Measurements from ENCODE around the gene IWS1.
"Not testable (repeated sequence)": the region's sequence is repeated elsewhere in the genome, so short reads cannot be mapped to it uniquely, and the experiment has no call there.

IWS1 gene

DNA sequence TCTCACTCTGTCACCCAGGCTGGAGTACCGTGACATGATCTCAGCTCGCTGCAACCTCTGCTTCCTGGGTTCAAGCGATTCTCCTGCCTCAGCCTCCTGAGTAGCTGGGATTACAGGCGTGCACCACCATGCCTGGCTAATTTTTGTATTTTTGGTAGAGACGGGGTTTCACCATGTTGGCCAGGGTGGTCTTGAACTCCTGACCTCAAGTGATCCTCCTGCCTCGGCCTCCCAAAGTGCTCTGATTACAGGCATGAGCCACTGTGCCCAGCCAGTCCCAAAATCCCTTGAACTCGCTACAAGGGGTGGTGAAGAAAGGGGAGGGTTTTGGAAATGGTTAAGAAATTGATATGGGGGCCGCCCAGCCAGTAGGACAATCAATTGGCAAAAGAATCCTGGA, 73.9 kb downstream of the IWS1 start:
- CTCF ChIA-PET = interaction anchor here (1.0 to 2.8 kb wide), 5 partner anchors 19 to 128 kb away, joined by 3 to 14 read pairs (median 5); no protein-coding TSS in a partner anchor
- H3K27ac ChIP-seq (ENCODE audit: insufficient read depth in 1 of 2, low read depth in 1 of 2, low read length in 2 of 2, poor library complexity in 1 of 2, severe bottlenecking in 2 of 2); H3K4me3 ChIP-seq (ENCODE audit: control insufficient read depth in 1 of 7, extremely low read depth in 1 of 7, insufficient read depth in 4 of 7, low read depth in 2 of 7, low read length in 6 of 7); DNase-seq; H3K36me3 ChIP-seq (ENCODE audit: control insufficient read depth in 4 of 4, insufficient read depth in 4 of 4, low read length in 3 of 4); H3K9me3 ChIP-seq (ENCODE audit: control extremely low read depth in 1 of 5, control insufficient read depth in 4 of 5, insufficient read depth in 2 of 5, low read depth in 1 of 5, low read length in 4 of 5); POLR2A ChIA-PET; H3K4me1 ChIP-seq (ENCODE audit: control extremely low read depth in 1 of 4, control insufficient read depth in 4 of 4, insufficient read depth in 4 of 4, low read length in 3 of 4); H3K27me3 ChIP-seq (replicated peaks in 2 of 5; ENCODE audit: control insufficient read depth in 4 of 5, insufficient read depth in 5 of 5, low read length in 4 of 5): not testable (repeated sequence)
- WGBS (ENCODE audit: insufficient coverage) = 96% methylated on average over 4 of the region's 8 CpGs

DNA sequence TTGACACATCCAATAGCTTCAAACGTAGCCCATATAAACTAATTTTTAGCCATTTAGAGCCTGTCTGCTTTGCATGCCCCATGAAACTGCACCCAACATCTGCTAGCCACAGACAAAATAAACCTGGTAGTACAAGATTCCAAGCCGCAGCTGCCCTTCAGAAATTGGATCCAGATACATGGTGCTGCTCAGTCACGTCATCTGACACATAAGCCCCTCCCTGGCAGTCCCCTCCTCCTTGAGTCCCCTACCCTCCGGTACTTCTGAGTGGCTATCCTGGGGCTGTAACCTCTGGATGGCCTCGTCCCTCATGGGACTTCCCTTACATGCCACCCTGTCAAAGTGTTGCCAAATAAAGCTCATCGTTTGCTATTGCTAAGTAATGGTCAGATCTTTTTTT, 74.3 kb downstream of the IWS1 start:
- Histone ChIP-seq H3K4me3 (ENCODE audit: control insufficient read depth in 1 of 7, extremely low read depth in 1 of 7, insufficient read depth in 4 of 7, low read depth in 2 of 7, low read length in 6 of 7) (no peak overlapping the region), H3K27ac (ENCODE audit: insufficient read depth in 1 of 2, low read depth in 1 of 2, low read length in 2 of 2, poor library complexity in 1 of 2, severe bottlenecking in 2 of 2) (no peak overlapping the region), H3K9me3 (ENCODE audit: control extremely low read depth in 1 of 5, control insufficient read depth in 4 of 5, insufficient read depth in 2 of 5, low read depth in 1 of 5, low read length in 4 of 5) (no peaks in the 10 kb centered on the region), H3K27me3 (replicated peaks in 2 of 5; ENCODE audit: control insufficient read depth in 4 of 5, insufficient read depth in 5 of 5, low read length in 4 of 5) (no peaks in the 10 kb centered on the region), H3K36me3 (ENCODE audit: control insufficient read depth in 4 of 4, insufficient read depth in 4 of 4, low read length in 3 of 4) (no peaks in the 10 kb centered on the region), H3K4me1 (ENCODE audit: control extremely low read depth in 1 of 4, control insufficient read depth in 4 of 4, insufficient read depth in 4 of 4, low read length in 3 of 4) (no peaks in the 10 kb centered on the region)
- CTCF ChIA-PET = interaction anchor here (1.0 to 2.8 kb wide), 5 partner anchors 28 to 128 kb away, joined by 3 to 14 read pairs (median 5); no protein-coding TSS in a partner anchor
- POLR2A ChIA-PET = no interaction called here
- whole genome bisulfite sequencing (ENCODE audit: insufficient coverage) = 95% methylated on average over 6 of the region's 6 CpGs
- no peak for DNase-seq

DNA sequence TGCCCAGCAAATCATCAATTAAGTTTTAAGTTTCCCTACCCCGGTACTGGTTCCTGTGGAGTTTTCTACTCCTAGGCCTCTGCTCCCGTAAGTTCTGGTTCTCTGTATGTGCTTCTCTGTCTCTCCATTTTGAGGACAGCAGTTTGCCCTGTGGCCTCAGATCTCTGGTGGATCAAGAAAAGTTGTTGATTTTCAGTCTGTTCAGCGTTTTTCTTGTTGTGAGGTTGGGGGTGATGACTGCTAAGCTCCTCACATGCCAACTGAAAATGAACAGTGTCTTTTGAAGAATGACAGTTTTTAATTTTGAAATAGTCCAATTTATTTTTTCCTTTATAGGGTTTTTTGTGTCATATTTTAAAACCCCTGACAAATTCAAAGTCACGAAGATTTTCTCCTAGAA, 76.4 kb downstream of the IWS1 start:
- H3K27me3 ChIP-seq (replicated peaks in 2 of 5; ENCODE audit: control insufficient read depth in 4 of 5, insufficient read depth in 5 of 5, low read length in 4 of 5) = no peaks in the 10 kb centered on the region
- no peaks in the 10 kb centered on the region for H3K36me3 ChIP-seq (ENCODE audit: control insufficient read depth in 4 of 4, insufficient read depth in 4 of 4, low read length in 3 of 4)
- ChIA-PET POLR2A (no interaction called here), CTCF (interaction anchor here (1.3 to 2.5 kb wide), 2 partner anchors 27 to 30 kb away, joined by 6 read pairs; no protein-coding TSS in a partner anchor)
- peaks cover 0 to 1% (median 0%) of the 10 kb centered on the region in 5 experiments for H3K9me3 ChIP-seq (ENCODE audit: control extremely low read depth in 1 of 5, control insufficient read depth in 4 of 5, insufficient read depth in 2 of 5, low read depth in 1 of 5, low read length in 4 of 5)
- H3K4me3 ChIP-seq (ENCODE audit: control insufficient read depth in 1 of 7, extremely low read depth in 1 of 7, insufficient read depth in 4 of 7, low read depth in 2 of 7, low read length in 6 of 7) = no peak overlapping the region
- H3K4me1 ChIP-seq (ENCODE audit: control extremely low read depth in 1 of 4, control insufficient read depth in 4 of 4, insufficient read depth in 4 of 4, low read length in 3 of 4) = no peaks in the 10 kb centered on the region
- WGBS (ENCODE audit: insufficient coverage) = 95% methylated on average over 2 of the region's 4 CpGs
- no peak overlapping the region for H3K27ac ChIP-seq (ENCODE audit: insufficient read depth in 1 of 2, low read depth in 1 of 2, low read length in 2 of 2, poor library complexity in 1 of 2, severe bottlenecking in 2 of 2)
- DNase-seq = no peak

DNA sequence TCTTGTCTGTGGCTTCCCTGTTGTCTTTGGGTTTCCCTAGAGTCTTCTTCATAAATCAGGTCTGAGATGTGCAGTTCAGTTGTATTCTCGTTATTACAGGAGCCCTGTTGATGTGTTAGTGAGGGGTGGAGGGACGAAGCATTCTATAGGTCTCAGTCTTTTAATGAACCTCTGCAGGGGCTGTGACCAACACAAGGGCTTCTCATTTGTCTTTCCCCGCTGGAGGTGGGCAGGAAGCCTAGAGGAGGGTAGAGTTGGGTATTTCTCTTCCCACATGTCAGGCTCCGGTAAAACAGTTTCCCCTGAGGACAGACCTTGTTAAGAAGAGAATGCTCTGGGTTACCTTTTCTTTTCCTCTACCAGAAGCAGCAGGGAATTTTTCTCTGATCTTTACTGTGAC, 76.9 kb downstream of the IWS1 start:
- POLR2A ChIA-PET = no interaction called here
- no peak for DNase-seq
- no peaks in the 10 kb centered on the region for H3K36me3 ChIP-seq (ENCODE audit: control insufficient read depth in 4 of 4, insufficient read depth in 4 of 4, low read length in 3 of 4)
- CTCF ChIA-PET = no interaction called here
- no peak overlapping the region for H3K27ac ChIP-seq (ENCODE audit: insufficient read depth in 1 of 2, low read depth in 1 of 2, low read length in 2 of 2, poor library complexity in 1 of 2, severe bottlenecking in 2 of 2)
- H3K4me1 ChIP-seq (ENCODE audit: control extremely low read depth in 1 of 4, control insufficient read depth in 4 of 4, insufficient read depth in 4 of 4, low read length in 3 of 4) = no peaks in the 10 kb centered on the region
- H3K4me3 ChIP-seq (ENCODE audit: control insufficient read depth in 1 of 7, extremely low read depth in 1 of 7, insufficient read depth in 4 of 7, low read depth in 2 of 7, low read length in 6 of 7) = no peak overlapping the region
- 100% methylated on average over 1 of the region's 4 CpGs for WGBS (ENCODE audit: insufficient coverage)
- peaks cover 0 to 4% (median 4%) of the 10 kb centered on the region in 5 experiments for H3K9me3 ChIP-seq (ENCODE audit: control extremely low read depth in 1 of 5, control insufficient read depth in 4 of 5, insufficient read depth in 2 of 5, low read depth in 1 of 5, low read length in 4 of 5)
- no peaks in the 10 kb centered on the region for H3K27me3 ChIP-seq (replicated peaks in 2 of 5; ENCODE audit: control insufficient read depth in 4 of 5, insufficient read depth in 5 of 5, low read length in 4 of 5)

DNA sequence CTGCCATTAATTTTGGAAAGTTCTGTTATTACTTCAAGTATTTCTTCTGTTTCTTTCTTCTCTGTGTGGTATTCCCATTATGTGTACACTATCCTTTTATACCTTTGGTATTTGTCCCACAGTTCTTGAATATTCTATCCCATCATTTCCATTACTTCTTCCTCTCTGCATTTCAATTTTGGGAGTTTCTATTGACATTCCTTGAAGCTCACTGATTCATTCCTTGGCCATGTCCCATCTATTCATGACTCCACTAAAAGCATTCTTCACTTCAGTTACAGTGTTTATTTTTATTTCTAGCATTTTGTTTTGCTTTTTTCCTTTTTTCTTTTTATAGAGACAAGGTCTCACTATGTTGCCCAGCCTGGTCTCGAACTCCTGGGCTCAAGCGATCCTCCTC, 77.8 kb downstream of the IWS1 start:
- Histone ChIP-seq H3K27me3 (replicated peaks in 2 of 5; ENCODE audit: control insufficient read depth in 4 of 5, insufficient read depth in 5 of 5, low read length in 4 of 5) (no peaks in the 10 kb centered on the region), H3K4me3 (ENCODE audit: control insufficient read depth in 1 of 7, extremely low read depth in 1 of 7, insufficient read depth in 4 of 7, low read depth in 2 of 7, low read length in 6 of 7) (no peak overlapping the region), H3K9me3 (ENCODE audit: control extremely low read depth in 1 of 5, control insufficient read depth in 4 of 5, insufficient read depth in 2 of 5, low read depth in 1 of 5, low read length in 4 of 5) (peaks cover 0 to 5% (median 4%) of the 10 kb centered on the region in 5 experiments), H3K27ac (ENCODE audit: insufficient read depth in 1 of 2, low read depth in 1 of 2, low read length in 2 of 2, poor library complexity in 1 of 2, severe bottlenecking in 2 of 2) (no peak overlapping the region), H3K36me3 (ENCODE audit: control insufficient read depth in 4 of 4, insufficient read depth in 4 of 4, low read length in 3 of 4) (no peaks in the 10 kb centered on the region), H3K4me1 (ENCODE audit: control extremely low read depth in 1 of 4, control insufficient read depth in 4 of 4, insufficient read depth in 4 of 4, low read length in 3 of 4) (no peaks in the 10 kb centered on the region)
- no peak for DNase-seq
- ChIA-PET CTCF (no interaction called here), POLR2A (no interaction called here)
- 100% methylated on average over 2 of the region's 2 CpGs for WGBS (ENCODE audit: insufficient coverage)

DNA sequence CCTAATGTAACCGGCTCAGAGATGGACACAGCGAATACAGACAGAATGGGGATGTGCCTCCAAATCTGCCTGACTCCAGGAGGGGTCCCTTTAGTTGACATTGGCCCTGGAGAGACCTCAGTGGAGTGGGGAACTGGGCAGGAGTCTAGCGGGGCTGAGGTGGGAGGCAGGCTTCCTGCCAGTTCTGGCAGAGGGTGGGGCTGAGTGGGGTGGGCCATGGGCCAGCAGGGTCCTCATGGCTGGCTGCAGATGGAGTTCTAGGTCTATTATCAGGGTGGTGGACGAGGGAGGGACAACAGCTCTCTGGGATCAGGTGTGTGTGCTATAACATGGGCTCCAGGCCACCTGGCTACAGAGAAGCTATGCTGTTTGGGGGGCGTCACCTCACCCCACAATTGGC, 86.9 kb downstream of the IWS1 start:
- WGBS (ENCODE audit: insufficient coverage) = 75% methylated on average over 4 of the region's 5 CpGs
- ChIA-PET CTCF (no interaction called here), POLR2A (interaction anchor here (0.8 kb wide), 1 partner anchor 154 kb away, joined by 3 read pairs; no protein-coding TSS in a partner anchor)
- Histone ChIP-seq H3K36me3 (ENCODE audit: control insufficient read depth in 4 of 4, insufficient read depth in 4 of 4, low read length in 3 of 4) (no peaks in the 10 kb centered on the region), H3K27ac (ENCODE audit: insufficient read depth in 1 of 2, low read depth in 1 of 2, low read length in 2 of 2, poor library complexity in 1 of 2, severe bottlenecking in 2 of 2) (no peak overlapping the region), H3K4me3 (ENCODE audit: control insufficient read depth in 1 of 7, extremely low read depth in 1 of 7, insufficient read depth in 4 of 7, low read depth in 2 of 7, low read length in 6 of 7) (no peak overlapping the region), H3K27me3 (replicated peaks in 2 of 5; ENCODE audit: control insufficient read depth in 4 of 5, insufficient read depth in 5 of 5, low read length in 4 of 5) (no peaks in the 10 kb centered on the region), H3K9me3 (ENCODE audit: control extremely low read depth in 1 of 5, control insufficient read depth in 4 of 5, insufficient read depth in 2 of 5, low read depth in 1 of 5, low read length in 4 of 5) (peaks cover 0 to 12% (median 4%) of the 10 kb centered on the region in 5 experiments), H3K4me1 (ENCODE audit: control extremely low read depth in 1 of 4, control insufficient read depth in 4 of 4, insufficient read depth in 4 of 4, low read length in 3 of 4) (no peaks in the 10 kb centered on the region)
- DNase-seq = no peak

DNA sequence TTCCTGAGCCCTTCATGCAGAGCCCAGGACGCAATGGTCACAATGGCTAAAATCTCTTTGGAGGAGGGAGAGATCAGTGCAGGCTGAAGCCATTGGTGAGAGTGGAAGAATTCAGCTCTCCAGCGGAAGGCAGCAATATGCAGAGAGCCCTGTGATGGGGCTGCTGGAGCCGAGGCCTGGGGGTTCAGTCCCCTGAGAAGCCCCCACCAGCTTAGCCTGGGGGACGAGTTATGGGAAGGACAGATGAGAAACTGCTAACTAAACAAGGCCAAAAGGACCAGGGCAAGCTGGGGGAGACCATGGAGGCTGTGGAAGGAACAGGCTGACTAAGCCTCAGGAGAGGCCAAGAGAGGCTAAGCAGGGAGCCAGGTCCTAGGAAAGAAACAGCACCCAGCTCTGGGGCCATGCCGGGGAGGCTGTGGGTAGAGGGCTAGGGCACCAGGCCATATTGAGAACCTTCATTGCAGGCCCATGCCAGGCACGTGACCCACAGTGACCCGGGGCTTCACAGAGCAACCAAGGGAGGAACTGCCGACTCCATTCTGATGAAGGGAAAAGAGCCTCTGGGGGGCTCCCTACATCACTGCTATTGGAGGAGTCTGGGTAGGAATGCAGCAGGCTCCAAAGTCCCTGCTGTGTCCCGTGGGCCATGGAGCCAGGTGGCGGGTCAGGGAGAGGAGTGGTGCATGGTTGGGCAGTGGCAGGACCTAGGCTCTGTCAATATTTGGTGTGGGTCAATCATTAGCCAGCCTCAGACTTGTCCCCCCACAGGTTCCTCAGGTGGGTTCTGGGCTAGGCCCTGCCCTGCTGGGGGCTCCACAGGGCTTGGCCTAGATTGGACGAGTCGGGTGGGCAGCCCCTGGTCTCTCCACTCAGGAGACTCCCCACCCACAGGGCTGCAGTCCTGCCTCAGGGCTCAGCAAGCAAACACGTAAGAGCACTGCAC, 88.2 kb downstream of the IWS1 start:
- Histone ChIP-seq H3K27me3 (replicated peaks in 2 of 5; ENCODE audit: control insufficient read depth in 4 of 5, insufficient read depth in 5 of 5, low read length in 4 of 5) (no peaks in the 10 kb centered on the region), H3K36me3 (ENCODE audit: control insufficient read depth in 4 of 4, insufficient read depth in 4 of 4, low read length in 3 of 4) (no peaks in the 10 kb centered on the region), H3K27ac (ENCODE audit: insufficient read depth in 1 of 2, low read depth in 1 of 2, low read length in 2 of 2, poor library complexity in 1 of 2, severe bottlenecking in 2 of 2) (no peak overlapping the region), H3K4me3 (ENCODE audit: control insufficient read depth in 1 of 7, extremely low read depth in 1 of 7, insufficient read depth in 4 of 7, low read depth in 2 of 7, low read length in 6 of 7) (no peak overlapping the region), H3K4me1 (ENCODE audit: control extremely low read depth in 1 of 4, control insufficient read depth in 4 of 4, insufficient read depth in 4 of 4, low read length in 3 of 4) (no peaks in the 10 kb centered on the region), H3K9me3 (ENCODE audit: control extremely low read depth in 1 of 5, control insufficient read depth in 4 of 5, insufficient read depth in 2 of 5, low read depth in 1 of 5, low read length in 4 of 5) (peaks cover 0 to 12% (median 4%) of the 10 kb centered on the region in 5 experiments)
- ChIA-PET CTCF (interaction anchor here (0.9 to 1.0 kb wide), 2 partner anchors 13 to 16 kb away, joined by 3 to 6 read pairs; no protein-coding TSS in a partner anchor), POLR2A (no interaction called here)
- no peak for DNase-seq
- WGBS (ENCODE audit: insufficient coverage) = 88% methylated on average over 10 of the region's 13 CpGs

All from common myeloid progenitor, CD34-positive (primary cell).